Karpas-422 (cell line): ENCODE measurements around the gene VEPH1. TPM values are rescaled to one million over a fixed set of nuclear protein-coding genes. Genes with fewer than 3 reads are reported as not detected.

Experiments used
- DNase-seq: peaks from one replicate; pipeline ENCODE4 v3.0.0-alpha.2; 2015
- H2AFZ ChIP-seq: fragments of 200-600 bp; sonication (generic); 2 replicates; pipeline ENCODE4 v1.6.1; 2014; ENCODE audit warnings: antibody characterized with exemption, low read length, mixed read lengths
- H3K27ac ChIP-seq: fragments of 200-600 bp; sonication (generic); 2 replicates; pipeline ENCODE4 v1.5.1; 2014; ENCODE audit warnings: mild to moderate bottlenecking, low read length, moderate library complexity
- H3K27me3 ChIP-seq: fragments of 200-600 bp; sonication (generic); 2 replicates; pipeline ENCODE4 v1.6.1; 2014; ENCODE audit warnings: low read length, mixed read lengths
- H3K36me3 ChIP-seq: fragments of 200-600 bp; sonication (generic); 2 replicates; pipeline ENCODE4 v1.6.1; 2014; ENCODE audit warnings: low read length, mixed read lengths; ENCODE audit not compliant: insufficient read depth
- H3K4me1 ChIP-seq: fragments of 200-600 bp; sonication (generic); 2 replicates; pipeline ENCODE4 v1.6.1; 2014; ENCODE audit warnings: mild to moderate bottlenecking, low read length, mixed read lengths
- H3K4me2 ChIP-seq: fragments of 200-600 bp; sonication (generic); 2 replicates; pipeline ENCODE4 v1.6.1; 2014; ENCODE audit warnings: low read length, low read depth, mild to moderate bottlenecking; ENCODE audit not compliant: poor library complexity, severe bottlenecking
- H3K4me3 ChIP-seq: fragments of 200-600 bp; sonication (generic); 2 replicates; pipeline ENCODE4 v1.5.1; 2014; ENCODE audit warnings: mild to moderate bottlenecking, antibody characterized with exemption, low read length, mixed read lengths
- H3K79me2 ChIP-seq: fragments of 200-600 bp; sonication (generic); 2 replicates; pipeline ENCODE4 v1.6.1; 2014; ENCODE audit warnings: mild to moderate bottlenecking, low read length, mixed read lengths
- H3K9ac ChIP-seq: fragments of 200-600 bp; sonication (generic); 2 replicates; pipeline ENCODE4 v1.6.0; 2014; ENCODE audit warnings: low read length
- H3K9me2 ChIP-seq: fragments of 200-600 bp; sonication (generic), shearing (Covaris generic); replicated peaks from 2 replicates; pipeline ENCODE4 v1.6.0; 2014; ENCODE audit warnings: mild to moderate bottlenecking, low read length, moderate library complexity; ENCODE audit not compliant: insufficient read depth
- H3K9me3 ChIP-seq: fragments of 300-700, 200-600 bp; sonication (generic); 2 replicates; pipeline ENCODE4 v1.6.1; 2014; ENCODE audit warnings: low read length, mixed read lengths
- H4K20me1 ChIP-seq: fragments of 200-600 bp; sonication (generic); 2 replicates; pipeline ENCODE4 v1.6.1; 2014; ENCODE audit warnings: mild to moderate bottlenecking, antibody characterized with exemption, low read length, low read depth; ENCODE audit not compliant: insufficient read depth
- total RNA-seq: library from RNA; depleted of rRNA; stranded (reverse); fragments of >200 nt; shearing (Covaris generic); gene quantifications from 2 replicates; pipeline ENCODE4 v1.2.3, GENCODE V29; 2014; ENCODE audit warnings: low replicate concordance

The VEPH1 gene
- total RNA-seq, 1 experiment from 2014 or later: not detected

- Histone ChIP-seq H2AFZ (no peak overlapping the region), H3K9ac (no peak overlapping the region), H3K4me1 (no peaks in the 10 kb centered on the region), H3K79me2 (no peaks in the 10 kb centered on the region), H3K4me2 (no peak overlapping the region), H3K27me3 (no peaks in the 10 kb centered on the region), H3K36me3 (no peaks in the 10 kb centered on the region), H3K27ac (no peak overlapping the region), H3K9me3 (no peaks in the 10 kb centered on the region), H3K9me2 (no peaks in the 10 kb centered on the region), H4K20me1 (no peaks in the 10 kb centered on the region), H3K4me3 (no peak overlapping the region)
- no peak for DNase-seq
These were observed 23.6 kb downstream of the VEPH1 start for GRCh38 chr3:157479464-157480243.

GRCh38 chr3:157477441-157477840 lies 25.8 kb downstream of the VEPH1 start:
- Histone ChIP-seq H3K27me3 (no peaks in the 10 kb centered on the region), H3K79me2 (no peaks in the 10 kb centered on the region), H3K9me2 (no peaks in the 10 kb centered on the region), H4K20me1 (no peaks in the 10 kb centered on the region), H2AFZ (no peak overlapping the region), H3K4me2 (no peak overlapping the region), H3K9me3 (no peaks in the 10 kb centered on the region), H3K9ac (no peak overlapping the region), H3K4me1 (no peaks in the 10 kb centered on the region), H3K36me3 (no peaks in the 10 kb centered on the region), H3K4me3 (no peak overlapping the region), H3K27ac (no peak overlapping the region)
- DNase-seq: no peak

GRCh38 chr3:157475921-157476414 lies 27.2 kb downstream of the VEPH1 start:
- Histone ChIP-seq H2AFZ (no peak overlapping the region), H3K4me2 (no peak overlapping the region), H3K27me3 (no peaks in the 10 kb centered on the region), H3K27ac (no peak overlapping the region), H4K20me1 (no peaks in the 10 kb centered on the region), H3K4me1 (no peaks in the 10 kb centered on the region), H3K9me2 (no peaks in the 10 kb centered on the region), H3K79me2 (no peaks in the 10 kb centered on the region), H3K9me3 (no peaks in the 10 kb centered on the region), H3K9ac (no peak overlapping the region), H3K36me3 (no peaks in the 10 kb centered on the region), H3K4me3 (no peak overlapping the region)
- DNase-seq: no peak

GRCh38 chr3:157472648-157473047 lies 30.6 kb downstream of the VEPH1 start:
- Histone ChIP-seq H3K27ac (no peak overlapping the region), H4K20me1 (no peaks in the 10 kb centered on the region), H3K36me3 (no peaks in the 10 kb centered on the region), H3K4me3 (no peak overlapping the region), H3K9me2 (no peaks in the 10 kb centered on the region), H3K9ac (no peak overlapping the region), H2AFZ (no peak overlapping the region), H3K27me3 (no peaks in the 10 kb centered on the region), H3K4me1 (no peaks in the 10 kb centered on the region), H3K9me3 (no peaks in the 10 kb centered on the region), H3K79me2 (no peaks in the 10 kb centered on the region), H3K4me2 (no peak overlapping the region)
- no peak for DNase-seq

GRCh38 chr3:157471064-157471463 lies 32.2 kb downstream of the VEPH1 start:
- no peak overlapping the region for H3K27ac ChIP-seq
- H3K79me2 ChIP-seq: no peaks in the 10 kb centered on the region
- no peak overlapping the region for H3K4me3 ChIP-seq
- H3K27me3 ChIP-seq: no peaks in the 10 kb centered on the region
- no peak for DNase-seq
- H4K20me1 ChIP-seq: no peaks in the 10 kb centered on the region
- no peaks in the 10 kb centered on the region for H3K9me3 ChIP-seq
- no peaks in the 10 kb centered on the region for H3K9me2 ChIP-seq
- no peak overlapping the region for H3K9ac ChIP-seq
- H3K4me1 ChIP-seq: no peaks in the 10 kb centered on the region
- H3K4me2 ChIP-seq: no peak overlapping the region
- no peak overlapping the region for H2AFZ ChIP-seq
- H3K36me3 ChIP-seq: no peaks in the 10 kb centered on the region

- Histone ChIP-seq H3K79me2 (no peaks in the 10 kb centered on the region), H3K36me3 (no peaks in the 10 kb centered on the region), H3K9ac (no peak overlapping the region), H3K4me3 (no peak overlapping the region), H3K9me3 (no peaks in the 10 kb centered on the region), H3K4me1 (no peaks in the 10 kb centered on the region), H3K4me2 (no peak overlapping the region), H4K20me1 (no peaks in the 10 kb centered on the region), H3K27me3 (no peaks in the 10 kb centered on the region), H3K9me2 (no peaks in the 10 kb centered on the region), H3K27ac (no peak overlapping the region), H2AFZ (no peak overlapping the region)
- no peak for DNase-seq
These were observed 33.5 kb downstream of the VEPH1 start for GRCh38 chr3:157469561-157470294.

- no peak overlapping the region for H3K9ac ChIP-seq
- no peaks in the 10 kb centered on the region for H4K20me1 ChIP-seq
- H3K4me3 ChIP-seq: no peak overlapping the region
- no peaks in the 10 kb centered on the region for H3K27me3 ChIP-seq
- no peaks in the 10 kb centered on the region for H3K9me2 ChIP-seq
- no peak for DNase-seq
- no peaks in the 10 kb centered on the region for H3K36me3 ChIP-seq
- H3K4me1 ChIP-seq: no peaks in the 10 kb centered on the region
- H3K79me2 ChIP-seq: no peaks in the 10 kb centered on the region
- no peaks in the 10 kb centered on the region for H3K9me3 ChIP-seq
- no peak overlapping the region for H3K4me2 ChIP-seq
- H3K27ac ChIP-seq: no peak overlapping the region
- no peak overlapping the region for H2AFZ ChIP-seq
These were observed 36.0 kb downstream of the VEPH1 start for GRCh38 chr3:157467200-157467599.

- Histone ChIP-seq H3K27ac (no peak overlapping the region), H2AFZ (no peak overlapping the region), H3K9me2 (no peaks in the 10 kb centered on the region), H3K79me2 (no peaks in the 10 kb centered on the region), H4K20me1 (no peaks in the 10 kb centered on the region), H3K4me1 (no peaks in the 10 kb centered on the region), H3K9ac (no peak overlapping the region), H3K27me3 (no peaks in the 10 kb centered on the region), H3K36me3 (no peaks in the 10 kb centered on the region), H3K4me3 (no peak overlapping the region), H3K9me3 (no peaks in the 10 kb centered on the region), H3K4me2 (no peak overlapping the region)
- no peak for DNase-seq
These were observed 37.5 kb downstream of the VEPH1 start for GRCh38 chr3:157465741-157466140.
